ENCODE data around the gene CHPF2.

Gene CHPF2

GRCh38 chr7:151205730-151206129, 26.6 kb upstream of the CHPF2 start:
- Histone ChIP-seq H3K9me3 (ENCODE audit: control insufficient read depth, insufficient read depth, low read depth, low read length) (no peaks in the 10 kb centered on the region), H3K36me3 (ENCODE audit: control insufficient read depth in 2 of 2, insufficient read depth in 1 of 2, low read length in 2 of 2) (no peaks in the 10 kb centered on the region), H3K27ac (ENCODE audit: extremely low read depth, low read depth, low read length) (no peak overlapping the region), H3K4me3 (ENCODE audit: low read depth, low read length) (no peak overlapping the region), H3K4me1 (ENCODE audit: control insufficient read depth, insufficient read depth, low read length) (no peaks in the 10 kb centered on the region)
- ChIA-PET CTCF (interaction anchor here (1.0 kb wide), 1 partner anchor 40 kb away, joined by 5 read pairs; no protein-coding TSS in a partner anchor), POLR2A (interaction anchor here (3.6 kb wide), 1 partner anchor 22 kb away, joined by 15 read pairs; the partner anchor contains the start of gene ABCF2)
- TF ChIP-seq PATZ1 (tag by site-specific recombination; IDR thresholded peaks at IDR 0.05) (no peak), KLF16 (tag by site-specific recombination; IDR thresholded peaks at IDR 0.05) (no peak), ZNF600 (tag by site-specific recombination; IDR thresholded peaks at IDR 0.05) (no peak), PRDM1 (tag by site-specific recombination; IDR thresholded peaks at IDR 0.05) (no peak), ZSCAN23 (tag by site-specific recombination; IDR thresholded peaks at IDR 0.05) (no peak), ZNF239 (tag by site-specific recombination; IDR thresholded peaks at IDR 0.05) (no peak), ZNF132 (tag by site-specific recombination; IDR thresholded peaks at IDR 0.05; ENCODE audit: borderline replicate concordance) (no peak), SP7 (tag by site-specific recombination; IDR thresholded peaks at IDR 0.05) (no peak), ZNF707 (tag by site-specific recombination; IDR thresholded peaks at IDR 0.05) (no peak)

GRCh38 chr7:151206914-151207313, 25.4 kb upstream of the CHPF2 start:
- Histone ChIP-seq H3K27ac (ENCODE audit: extremely low read depth, low read depth, low read length) (no peak overlapping the region), H3K4me3 (ENCODE audit: low read depth, low read length) (no peak overlapping the region), H3K4me1 (ENCODE audit: control insufficient read depth, insufficient read depth, low read length) (no peaks in the 10 kb centered on the region), H3K36me3 (ENCODE audit: control insufficient read depth in 2 of 2, insufficient read depth in 1 of 2, low read length in 2 of 2) (peaks cover 0 to 6% of the 10 kb centered on the region in 2 experiments; a peak in 1 of 3 replicates), H3K9me3 (ENCODE audit: control insufficient read depth, insufficient read depth, low read depth, low read length) (no peaks in the 10 kb centered on the region)
- CTCF ChIA-PET, result no interaction called here
- no peak for TF ChIP-seq ZBTB20 (tag by site-specific recombination; IDR thresholded peaks at IDR 0.05)
- TF ChIP-seq ZNF473 (tag by site-specific recombination; IDR thresholded peaks at IDR 0.05), result no peak
- TF ChIP-seq ZNF341 (tag by site-specific recombination; IDR thresholded peaks at IDR 0.05; ENCODE audit: low read depth), result no peak
- TF ChIP-seq PRDM10 (tag by site-specific recombination; IDR thresholded peaks at IDR 0.05), result peak; percentile 87
- peak; percentile 70 for TF ChIP-seq SP2 (tag by site-specific recombination; IDR thresholded peaks at IDR 0.05)
- peak; percentile 55; the same call in 1 of the 2 replicates for TF ChIP-seq KLF7 (tag by site-specific recombination; IDR thresholded peaks at IDR 0.05; ENCODE audit: borderline replicate concordance)
- peak; percentile 30; the same call in 1 of the 2 replicates for TF ChIP-seq ZBTB44 (tag by site-specific recombination; IDR thresholded peaks at IDR 0.05)
- TF ChIP-seq GLIS2 (tag by site-specific recombination; IDR thresholded peaks at IDR 0.05), result no peak
- TF ChIP-seq KLF9 (tag by site-specific recombination; IDR thresholded peaks at IDR 0.05; ENCODE audit: low read depth), result peak; percentile 11; the same call in 1 of the 2 replicates
- TF ChIP-seq ZNF221 (tag by site-specific recombination; IDR thresholded peaks at IDR 0.05; ENCODE audit: borderline replicate concordance), result no peak
- TF ChIP-seq OSR2 (tag by site-specific recombination; IDR thresholded peaks at IDR 0.05), result 0 out of 2 replicates have a peak, but pooled peaks have one; percentile 12
- 0 out of 2 replicates have a peak, but pooled peaks have one; percentile 8 for TF ChIP-seq PRDM4 (tag by site-specific recombination; IDR thresholded peaks at IDR 0.05)
- TF ChIP-seq ZNF18 (tag by site-specific recombination; IDR thresholded peaks at IDR 0.05), result peak; percentile 8; the same call in 1 of the 2 replicates
- POLR2A ChIA-PET, result interaction anchor here (3.6 kb wide), 1 partner anchor 20 kb away, joined by 15 read pairs; the partner anchor contains the start of gene ABCF2
